Measurements from ENCODE around the gene USH1C.

The USH1C gene

GRCh38 chr11:17544181-17544622 is at the start of gene USH1C:
Gene USH1C (minus strand): TSS chr11:17544416. CDS start chr11:17544307, 109 bp downstream.
- peak; percentile 49 for DNase-seq

- no peak for DNase-seq
Measured at GRCh38 chr11:17593466-17594245, 49.4 kb upstream of the USH1C start.

GRCh38 chr11:17591293-17591692 is 47.1 kb upstream of the USH1C start:
- no peak for DNase-seq

- no peak for DNase-seq
Measured at GRCh38 chr11:17590463-17590862, 46.2 kb upstream of the USH1C start.

GRCh38 chr11:17588721-17589120 is 44.5 kb upstream of the USH1C start:
- DNase-seq = no peak

- no peak for DNase-seq
Measured at GRCh38 chr11:17588166-17588565, 44.0 kb upstream of the USH1C start.

- no peak for DNase-seq
Measured at GRCh38 chr11:17585911-17586695, 41.9 kb upstream of the USH1C start.

- DNase-seq = no peak
Measured at GRCh38 chr11:17581732-17582053, 37.5 kb upstream of the USH1C start.

GRCh38 chr11:17581036-17581731 is 37.0 kb upstream of the USH1C start:
- DNase-seq = no peak

- DNase-seq = no peak
Measured at GRCh38 chr11:17580271-17580670, 36.1 kb upstream of the USH1C start.

GRCh38 chr11:17579451-17579850 is 35.2 kb upstream of the USH1C start:
- no peak for DNase-seq

GRCh38 chr11:17578958-17579357 is 34.7 kb upstream of the USH1C start:
- DNase-seq = no peak

GRCh38 chr11:17578296-17578695 is 34.1 kb upstream of the USH1C start:
- DNase-seq = no peak

GRCh38 chr11:17575431-17576425 is 31.5 kb upstream of the USH1C start:
- DNase-seq = no peak

GRCh38 chr11:17574141-17575091 is 30.2 kb upstream of the USH1C start:
- no peak for DNase-seq

- no peak for DNase-seq
Measured at GRCh38 chr11:17573526-17573925, 29.3 kb upstream of the USH1C start.

GRCh38 chr11:17572791-17573460 is 28.7 kb upstream of the USH1C start:
- DNase-seq = no peak

- no peak for DNase-seq
Measured at GRCh38 chr11:17572359-17572690, 28.1 kb upstream of the USH1C start.

GRCh38 chr11:17571431-17572358 is 27.5 kb upstream of the USH1C start:
- no peak for DNase-seq

GRCh38 chr11:17570034-17570433 is 25.8 kb upstream of the USH1C start:
- no peak for DNase-seq
